HG03442 (cell line): ENCODE results near the gene CARMIL1.
"Not testable (repeated sequence)": the region's sequence is repeated elsewhere in the genome, so short reads cannot be mapped to it uniquely, and the experiment has no call there.

ENCODE experiments used
- ATAC-seq: cut with Tn5 transposase; IDR thresholded peaks from one replicate; pipeline ENCODE4 v1.9.1; 2021; ENCODE audit warnings: mild to moderate bottlenecking, moderate library complexity; ENCODE audit not compliant: unreplicated experiment

The CARMIL1 gene

DNA sequence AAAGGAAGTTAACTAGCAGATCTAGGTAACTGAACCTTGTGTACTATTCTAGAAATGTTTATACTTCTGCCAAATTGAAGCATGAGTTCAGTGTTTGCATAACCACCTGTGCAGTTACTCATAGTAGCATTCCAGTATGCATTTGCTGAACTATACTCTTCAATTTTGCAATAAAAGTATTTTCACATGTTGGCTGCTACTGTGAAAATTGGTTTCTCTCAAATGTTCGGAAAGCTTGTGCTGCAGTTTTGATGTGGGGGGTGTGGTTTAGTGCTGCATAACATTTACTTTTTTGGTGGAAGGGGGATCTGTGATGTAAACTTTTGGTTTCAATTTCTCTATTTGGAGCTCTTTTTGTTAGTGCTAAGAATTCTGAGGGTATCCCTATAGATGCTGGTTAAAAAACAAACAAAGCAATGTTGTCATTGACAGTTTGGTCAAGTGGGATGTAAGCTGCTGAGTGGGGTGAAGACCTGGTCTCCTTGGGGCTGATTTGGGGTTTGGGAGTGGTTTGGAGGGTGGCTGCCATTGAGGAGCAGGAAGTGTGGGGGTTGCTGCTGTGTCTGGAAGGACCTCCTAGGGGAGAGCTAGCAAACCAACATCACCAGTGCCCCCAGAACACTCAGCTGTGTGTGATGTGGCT is 87.8 kb downstream of the CARMIL1 start:
- ATAC-seq: no peak

DNA sequence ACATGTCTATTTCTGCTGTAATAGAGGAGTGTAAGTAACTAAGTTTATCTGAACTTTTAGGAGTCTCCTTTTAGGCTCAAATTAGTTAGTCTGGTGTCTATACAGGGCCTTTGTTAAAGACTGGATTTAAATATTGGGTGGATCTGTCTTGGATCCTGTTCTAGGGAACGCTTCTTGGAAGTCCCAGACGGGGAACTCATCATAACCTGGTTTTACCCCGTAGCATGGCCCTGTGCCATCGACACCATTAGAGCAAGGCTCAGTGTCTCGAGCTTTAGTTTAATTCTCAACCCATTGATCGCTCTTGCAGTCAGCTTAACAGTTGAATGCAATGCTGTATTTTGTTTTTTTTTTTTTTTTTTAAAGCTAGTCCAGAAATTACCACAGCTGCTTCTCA is 89.9 kb downstream of the CARMIL1 start:
- ATAC-seq: no peak

DNA sequence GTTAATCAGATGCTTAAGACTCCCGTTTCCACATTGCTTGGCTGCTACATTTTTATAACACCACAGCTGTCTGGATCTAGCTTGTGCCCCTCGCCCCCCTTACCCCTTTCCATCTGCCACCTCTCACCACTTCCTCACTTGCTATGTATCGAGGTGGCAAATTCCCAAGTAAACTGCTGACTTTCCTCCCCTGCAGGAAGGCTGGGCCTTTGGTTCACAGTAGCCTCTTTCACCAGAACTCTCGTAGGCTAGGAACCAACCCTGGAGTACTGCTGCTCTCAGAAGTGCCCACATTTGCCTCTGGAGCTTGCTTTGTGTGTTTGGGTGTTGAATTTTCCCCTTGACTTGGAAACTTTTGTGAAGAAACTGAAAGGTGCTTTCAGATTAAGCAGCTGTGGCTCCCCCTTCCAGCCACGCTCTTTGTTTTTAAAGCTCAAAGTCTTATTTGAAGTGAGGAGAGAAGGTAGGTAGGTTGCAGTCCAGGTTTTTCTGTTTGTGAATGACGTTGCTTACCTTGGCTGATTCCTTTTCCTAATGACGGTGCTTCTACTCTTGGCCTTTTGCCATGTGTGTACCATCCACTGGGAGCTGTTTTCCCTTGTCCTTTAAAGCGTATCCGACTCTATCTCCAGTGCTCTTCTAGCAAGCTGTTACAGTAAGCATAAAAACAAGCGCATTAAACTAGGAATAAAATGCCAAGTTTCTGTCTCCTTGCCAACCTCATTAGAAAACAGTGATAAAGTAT is 90.4 kb downstream of the CARMIL1 start:
- ATAC-seq: no peak

DNA sequence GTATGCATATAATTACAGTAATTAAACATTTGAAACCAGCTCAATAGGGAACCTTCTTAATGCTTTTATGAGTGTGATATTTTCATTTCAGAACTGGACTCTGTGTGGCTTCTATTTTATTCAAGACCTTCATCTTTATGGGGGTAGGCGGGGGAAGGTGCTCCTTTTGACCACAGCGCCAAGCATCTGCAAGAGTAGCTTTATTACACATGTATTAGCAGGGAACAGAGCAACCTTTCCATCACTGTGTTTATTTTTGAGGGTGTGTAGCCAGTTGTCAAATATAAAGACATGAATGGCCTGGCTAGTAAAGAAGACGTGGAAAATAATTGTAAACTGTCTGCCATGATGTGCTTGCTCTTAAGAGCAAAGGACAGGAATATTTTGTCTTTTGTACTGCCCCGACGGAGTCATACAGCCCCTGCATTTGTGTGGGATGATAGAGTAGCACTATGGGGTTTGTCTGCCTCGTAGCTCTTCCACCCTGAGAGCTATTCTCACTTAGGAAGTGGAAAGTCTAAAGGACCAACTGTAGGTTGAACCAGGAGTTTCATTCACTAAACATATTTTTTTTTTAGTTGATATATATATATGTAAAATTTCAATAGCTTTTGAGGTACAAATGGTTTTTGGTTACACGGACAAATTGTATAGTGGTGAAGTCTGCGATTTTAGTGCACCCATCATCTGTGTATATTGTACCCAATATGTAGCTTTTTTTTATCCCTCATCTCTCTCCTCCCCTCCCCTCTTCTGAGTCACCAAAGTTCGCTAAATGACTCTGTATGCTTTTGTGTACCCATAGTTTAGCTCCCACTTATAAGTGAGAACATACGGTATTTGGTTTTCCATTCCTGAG is 91.2 kb downstream of the CARMIL1 start:
- ATAC-seq: no peak

DNA sequence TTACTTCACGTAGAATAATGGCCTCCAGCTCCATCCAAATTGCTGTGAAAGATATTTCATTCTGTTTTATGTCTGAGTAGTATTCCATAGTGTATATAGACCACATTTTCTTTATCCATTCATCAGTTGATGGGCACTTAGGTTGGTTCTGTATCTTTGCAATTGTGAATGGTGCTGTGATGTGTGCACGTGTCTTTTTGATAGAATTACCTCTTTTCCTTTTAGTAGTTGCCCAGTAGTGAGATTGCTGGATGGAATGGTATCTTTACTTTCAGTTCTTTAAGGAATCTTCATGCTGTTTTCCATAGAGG is 91.8 kb downstream of the CARMIL1 start:
- no peak for ATAC-seq

DNA sequence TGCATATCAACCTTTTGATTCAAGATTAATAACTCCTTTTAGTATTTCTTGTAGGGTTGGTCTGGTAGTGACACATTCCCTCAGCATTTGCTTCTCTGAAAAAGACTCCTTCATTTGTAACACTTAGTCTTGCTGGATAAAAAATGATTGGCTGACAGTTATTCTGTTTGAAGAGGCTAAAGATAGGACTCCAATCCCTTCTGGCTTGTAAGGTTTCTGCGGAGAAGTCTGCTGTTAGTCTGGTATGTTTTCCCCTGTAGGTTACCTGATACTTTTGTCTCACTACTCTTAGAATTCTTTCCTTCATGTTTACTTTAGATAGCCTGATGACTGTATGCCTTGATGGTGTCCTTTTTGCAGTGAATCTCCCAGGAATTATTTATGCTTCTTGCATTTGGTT is 96.0 kb downstream of the CARMIL1 start:
- no peak for ATAC-seq

DNA sequence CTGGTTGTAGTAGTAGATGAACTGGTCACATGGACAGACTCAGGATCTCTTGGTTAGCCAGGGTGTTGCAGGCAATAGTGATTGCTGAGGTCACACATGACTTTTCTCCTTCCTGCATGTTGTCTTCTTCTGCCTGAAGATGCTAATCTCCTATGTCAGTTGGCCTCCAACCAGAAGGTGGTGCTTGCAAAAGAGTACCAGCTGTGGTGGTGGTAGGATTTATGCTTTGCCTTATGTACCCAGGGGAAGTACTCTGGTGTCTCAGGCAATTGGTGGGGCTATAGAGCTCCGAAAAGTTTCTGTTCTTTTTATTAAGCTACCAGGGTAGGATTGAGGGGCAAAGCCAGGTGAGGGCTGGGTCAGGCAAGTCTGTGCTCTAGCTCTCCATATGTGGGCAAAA is 98.5 kb downstream of the CARMIL1 start:
- ATAC-seq: no peak

- no peak for ATAC-seq
Measured at GRCh38 chr6:25381077-25381476, 101.9 kb downstream of the CARMIL1 start.

DNA sequence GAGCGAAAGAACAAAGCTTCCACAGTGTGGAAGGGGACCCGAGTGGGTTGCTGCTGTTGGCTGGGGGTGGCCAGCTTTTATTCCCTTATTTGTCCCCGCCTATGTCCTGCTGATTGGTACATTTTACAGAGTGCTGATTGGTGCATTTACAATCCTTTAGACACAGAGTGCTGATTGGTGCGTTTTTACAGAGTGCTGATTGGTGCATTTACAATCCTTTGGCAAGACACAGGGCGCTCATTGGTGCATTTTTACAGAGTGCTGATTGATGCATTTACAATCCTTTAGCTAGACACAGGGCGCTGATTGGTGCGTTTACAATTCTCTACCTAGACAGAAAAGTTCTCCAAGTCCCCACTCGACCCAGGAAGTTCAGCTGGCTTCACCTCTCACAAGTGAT is 103.3 kb downstream of the CARMIL1 start:
- not testable (repeated sequence) for ATAC-seq

DNA sequence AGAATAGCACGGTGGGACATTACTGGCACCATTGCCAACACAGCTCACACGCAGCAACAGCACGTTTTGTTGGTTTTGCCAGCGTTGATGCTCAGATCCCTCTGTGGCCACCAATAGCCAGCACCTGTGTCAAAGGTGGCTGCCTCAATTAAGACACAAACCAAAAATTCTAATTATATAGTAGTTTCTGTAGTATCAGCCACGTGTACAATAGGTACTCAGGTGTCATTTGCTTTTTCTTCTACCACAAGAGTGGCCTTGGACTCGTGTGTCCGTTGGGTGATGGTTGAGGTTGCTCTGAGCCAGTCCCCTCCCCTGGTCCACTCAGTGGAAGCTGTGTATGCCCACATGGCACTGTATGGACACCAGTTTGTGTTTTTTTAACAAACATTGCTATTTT is 105.1 kb downstream of the CARMIL1 start:
- ATAC-seq: no peak

- no peak for ATAC-seq
Measured at GRCh38 chr6:25384967-25385366, 105.8 kb downstream of the CARMIL1 start.

GRCh38 chr6:25387483-25387882 is 108.3 kb downstream of the CARMIL1 start:
- no peak for ATAC-seq

GRCh38 chr6:25387911-25388310 is 108.7 kb downstream of the CARMIL1 start:
- no peak for ATAC-seq

DNA sequence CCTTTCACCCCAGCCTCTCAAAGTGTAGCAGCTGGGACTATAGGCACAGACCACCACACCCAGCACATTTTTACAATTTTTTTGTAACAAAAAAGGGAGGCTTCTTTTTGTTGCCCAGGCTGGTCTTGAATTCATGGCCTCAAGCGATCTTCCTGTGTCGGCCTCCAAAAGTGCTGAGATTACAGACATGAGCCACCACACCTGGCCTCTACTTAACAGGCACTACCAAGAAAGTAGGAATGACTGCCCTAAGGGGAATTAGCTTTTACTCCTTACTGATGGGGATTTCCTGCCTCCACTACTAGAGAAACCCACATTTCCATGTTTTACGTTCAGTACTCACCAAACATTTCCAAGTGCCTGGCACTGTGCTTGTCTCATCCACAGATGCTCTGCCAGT is 109.6 kb downstream of the CARMIL1 start:
- ATAC-seq: no peak

DNA sequence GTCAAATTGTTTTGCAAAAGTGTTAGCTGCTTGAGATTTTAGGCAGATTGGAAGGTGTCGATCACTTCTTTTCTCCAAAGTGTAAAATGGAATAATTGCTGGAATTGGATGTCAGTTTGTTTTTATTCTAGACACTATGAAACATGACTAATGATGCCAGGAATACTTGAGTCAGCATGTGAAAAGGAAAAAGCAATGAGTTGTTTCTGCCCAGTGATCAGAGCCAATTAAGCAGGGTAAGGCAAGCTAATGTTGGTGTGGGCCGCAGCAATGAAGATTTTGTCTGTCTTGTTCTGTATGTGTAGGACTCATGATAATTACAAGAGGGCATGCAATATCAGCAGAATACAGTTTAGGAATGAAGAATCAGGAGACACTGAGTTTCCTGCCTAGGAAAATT is 110.3 kb downstream of the CARMIL1 start:
- ATAC-seq: no peak

DNA sequence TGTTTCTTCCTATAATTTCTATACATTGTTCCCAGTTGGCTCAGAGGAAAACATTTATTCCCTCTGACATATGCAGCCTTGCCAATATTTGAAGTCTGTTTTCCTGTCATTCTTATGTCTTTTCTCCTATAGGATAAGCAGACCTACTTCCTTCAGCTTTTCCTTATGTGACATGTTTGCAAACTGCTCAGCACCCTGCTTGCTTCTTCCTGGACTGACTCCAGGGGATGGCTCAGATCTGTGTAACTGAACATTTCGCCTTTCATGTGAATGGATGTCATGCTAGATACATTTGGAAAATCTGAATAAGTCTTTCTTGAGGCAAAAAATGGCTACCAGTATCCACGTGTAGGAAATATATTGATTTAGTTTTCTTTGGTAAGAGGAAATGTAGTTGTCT is 113.2 kb downstream of the CARMIL1 start:
- no peak for ATAC-seq

DNA sequence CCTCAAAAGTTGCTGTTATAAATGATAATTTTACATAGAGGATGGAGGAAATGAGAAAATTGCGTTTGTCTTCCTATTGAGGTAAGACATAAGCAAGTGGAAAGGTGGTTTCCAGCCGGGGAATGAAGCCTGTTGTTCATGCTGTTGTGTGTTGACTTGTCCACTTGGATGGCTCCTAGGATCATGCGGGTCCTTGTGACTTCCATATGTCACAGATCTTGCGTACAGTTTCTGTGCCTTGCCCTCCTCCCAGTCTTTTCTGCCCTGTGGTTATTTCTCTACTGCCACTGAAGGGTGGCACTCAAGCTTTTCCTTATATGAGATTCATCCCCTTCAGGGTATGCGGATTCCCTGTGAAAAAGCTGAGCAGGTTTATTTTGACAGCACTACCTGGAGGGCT is 116.6 kb downstream of the CARMIL1 start:
- ATAC-seq: no peak

- ATAC-seq: no peak
Measured at GRCh38 chr6:25397406-25397805, 118.2 kb downstream of the CARMIL1 start.

- no peak for ATAC-seq
Measured at GRCh38 chr6:25399885-25400284, 120.7 kb downstream of the CARMIL1 start.

DNA sequence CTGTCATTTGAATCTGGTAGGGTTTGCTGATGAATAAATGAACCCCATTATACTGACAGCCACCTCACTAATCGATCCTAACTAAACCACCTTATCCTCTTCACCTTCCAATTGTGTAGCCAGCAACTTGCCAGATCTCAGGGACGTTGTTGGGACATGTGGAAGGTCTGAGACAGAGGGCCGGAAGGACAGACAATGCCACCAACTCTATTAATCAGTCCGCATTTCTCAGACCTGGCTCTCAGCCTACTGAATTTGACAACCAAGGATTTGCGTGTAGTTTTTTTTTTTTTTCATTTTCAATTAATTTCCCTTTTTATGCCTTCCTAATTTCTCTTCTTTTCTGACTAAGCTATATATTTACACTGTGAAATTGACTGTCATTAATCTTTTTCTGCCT is 122.5 kb downstream of the CARMIL1 start:
- no peak for ATAC-seq

- no peak for ATAC-seq
Measured at GRCh38 chr6:25402125-25402524, 123.0 kb downstream of the CARMIL1 start.

DNA sequence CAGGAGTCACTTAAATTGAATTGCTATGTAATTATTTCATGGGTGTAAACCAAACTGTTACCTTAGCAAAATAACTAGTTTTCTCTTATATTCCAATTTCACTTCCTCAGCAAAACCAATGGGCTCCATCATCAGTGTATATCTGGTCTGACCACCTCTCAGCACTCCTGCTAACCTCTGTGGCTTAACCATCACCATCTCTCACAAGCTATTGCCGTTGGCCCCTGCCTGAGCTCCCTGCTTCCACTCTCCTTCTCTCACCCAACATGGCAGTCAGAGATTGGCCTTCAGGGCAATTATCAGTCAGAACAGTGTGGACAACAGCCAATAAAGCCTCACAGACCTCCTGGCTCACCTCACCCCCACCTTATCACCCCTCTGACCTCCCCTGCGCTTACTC is 124.0 kb downstream of the CARMIL1 start:
- ATAC-seq: no peak
